ENCODE data around the gene CYP1A1.

The CYP1A1 gene

GRCh38 chr15:74725225-74725774, at the start of gene CYP1A1:
CYP1A1 (minus strand) TSS chr15:74725528; CDS start chr15:74723097, 2,431 bp downstream.
- DNase-seq (ENCODE audit: low read depth in 2 of 3, low spot score in 2 of 3): no peak

- DNase-seq (ENCODE audit: low read depth in 2 of 3, low spot score in 2 of 3): no peak
Measured at GRCh38 chr15:74773731-74774252, 48.5 kb upstream of the CYP1A1 start.

GRCh38 chr15:74773329-74773728, 48.0 kb upstream of the CYP1A1 start:
- no peak for DNase-seq (ENCODE audit: low read depth in 2 of 3, low spot score in 2 of 3)

GRCh38 chr15:74770211-74770903, 45.0 kb upstream of the CYP1A1 start:
- DNase-seq (ENCODE audit: low read depth in 2 of 3, low spot score in 2 of 3): no peak

GRCh38 chr15:74769463-74770025, 44.2 kb upstream of the CYP1A1 start:
- DNase-seq (ENCODE audit: low read depth in 2 of 3, low spot score in 2 of 3): no peak

- no peak for DNase-seq (ENCODE audit: low read depth in 2 of 3, low spot score in 2 of 3)
Measured at GRCh38 chr15:74768771-74769342, 43.5 kb upstream of the CYP1A1 start.

- DNase-seq (ENCODE audit: low read depth in 2 of 3, low spot score in 2 of 3): no peak
Measured at GRCh38 chr15:74768099-74768770, 42.9 kb upstream of the CYP1A1 start.

- DNase-seq (ENCODE audit: low read depth in 2 of 3, low spot score in 2 of 3): no peak
Measured at GRCh38 chr15:74767167-74768098, 42.1 kb upstream of the CYP1A1 start.

GRCh38 chr15:74763416-74763815, 38.1 kb upstream of the CYP1A1 start:
- DNase-seq (ENCODE audit: low read depth in 2 of 3, low spot score in 2 of 3): no peak

- DNase-seq (ENCODE audit: low read depth in 2 of 3, low spot score in 2 of 3): no peak
Measured at GRCh38 chr15:74762791-74763150, 37.4 kb upstream of the CYP1A1 start.

- DNase-seq (ENCODE audit: low read depth in 2 of 3, low spot score in 2 of 3): no peak
Measured at GRCh38 chr15:74758736-74759135, 33.4 kb upstream of the CYP1A1 start.

GRCh38 chr15:74754593-74755215, 29.4 kb upstream of the CYP1A1 start:
- no peak for DNase-seq (ENCODE audit: low read depth in 2 of 3, low spot score in 2 of 3)

GRCh38 chr15:74752531-74752930, 27.2 kb upstream of the CYP1A1 start:
- no peak for DNase-seq (ENCODE audit: low read depth in 2 of 3, low spot score in 2 of 3)

- no peak for DNase-seq (ENCODE audit: low read depth in 2 of 3, low spot score in 2 of 3)
Measured at GRCh38 chr15:74752011-74752410, 26.7 kb upstream of the CYP1A1 start.

GRCh38 chr15:74750751-74751150, 25.4 kb upstream of the CYP1A1 start:
- DNase-seq (ENCODE audit: low read depth in 2 of 3, low spot score in 2 of 3): no peak

- no peak for DNase-seq (ENCODE audit: low read depth in 2 of 3, low spot score in 2 of 3)
Measured at GRCh38 chr15:74749832-74750231, 24.5 kb upstream of the CYP1A1 start.

- DNase-seq (ENCODE audit: low read depth in 2 of 3, low spot score in 2 of 3): no peak
Measured at GRCh38 chr15:74748322-74748946, 23.1 kb upstream of the CYP1A1 start, which contains the start of gene CYP1A2. CYP1A2 (plus strand) TSS chr15:74748845; CDS start chr15:74749739, 894 bp downstream.

- no peak for DNase-seq (ENCODE audit: low read depth in 2 of 3, low spot score in 2 of 3)
Measured at GRCh38 chr15:74746389-74746788, 21.1 kb upstream of the CYP1A1 start.

GRCh38 chr15:74742422-74742821, 17.1 kb upstream of the CYP1A1 start:
- no peak for DNase-seq (ENCODE audit: low read depth in 2 of 3, low spot score in 2 of 3)

Data from activated CD8-positive, alpha-beta memory T cell treated with anti-CD3 and anti-CD28 coated beads for 48 hours (primary cell).